Esophagus squamous epithelium (tissue), 4 donors: ENCODE measurements around the gene GALNT13.

Experiments used
- POLR2A ChIP-seq, 4 donors: fragments of 450-650 bp; IDR thresholded peaks; one replicate each; pipeline ENCODE4 v1.6.1; 2017; ENCODE audit warnings: antibody characterized with exemption in 4 of 4, mild to moderate bottlenecking in 4 of 4, moderate library complexity in 3 of 4
- TF ChIP-seq, protein P1 (sequence below), 6 experiments: fragments of 450-650 bp in 4 of 6; fragments of 200-600 bp in 2 of 6; sonication (generic) in 2 of 6; IDR thresholded peaks; one replicate each; pipeline ENCODE4 v1.5.1; 2016 to 2019; ENCODE audit warnings: antibody characterized with exemption in 6 of 6, mild to moderate bottlenecking in 4 of 6, moderate library complexity in 4 of 6

DNA sequence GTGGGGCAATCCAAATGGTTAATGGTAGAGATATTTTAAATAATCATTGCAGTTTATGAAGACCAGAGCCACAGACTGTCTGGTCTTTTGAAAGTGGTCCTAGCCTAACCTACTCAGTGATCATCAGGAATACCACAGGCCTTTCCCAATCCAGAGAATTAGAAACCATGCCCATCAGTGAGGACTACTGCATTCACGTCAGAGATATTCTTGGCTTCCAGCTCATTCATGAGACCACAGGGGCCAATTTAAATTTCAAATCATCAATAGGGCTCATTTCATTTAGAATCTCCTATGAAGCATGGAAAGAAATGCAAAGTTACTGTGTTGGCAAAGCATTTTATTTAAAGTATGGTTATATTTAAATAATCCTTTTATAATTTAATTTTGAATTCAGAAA lies 464.5 kb downstream of the GALNT13 start:
- no peak for TF ChIP-seq POLR2A (IDR thresholded peaks at IDR 0.05)
- TF ChIP-seq, protein P1, sequence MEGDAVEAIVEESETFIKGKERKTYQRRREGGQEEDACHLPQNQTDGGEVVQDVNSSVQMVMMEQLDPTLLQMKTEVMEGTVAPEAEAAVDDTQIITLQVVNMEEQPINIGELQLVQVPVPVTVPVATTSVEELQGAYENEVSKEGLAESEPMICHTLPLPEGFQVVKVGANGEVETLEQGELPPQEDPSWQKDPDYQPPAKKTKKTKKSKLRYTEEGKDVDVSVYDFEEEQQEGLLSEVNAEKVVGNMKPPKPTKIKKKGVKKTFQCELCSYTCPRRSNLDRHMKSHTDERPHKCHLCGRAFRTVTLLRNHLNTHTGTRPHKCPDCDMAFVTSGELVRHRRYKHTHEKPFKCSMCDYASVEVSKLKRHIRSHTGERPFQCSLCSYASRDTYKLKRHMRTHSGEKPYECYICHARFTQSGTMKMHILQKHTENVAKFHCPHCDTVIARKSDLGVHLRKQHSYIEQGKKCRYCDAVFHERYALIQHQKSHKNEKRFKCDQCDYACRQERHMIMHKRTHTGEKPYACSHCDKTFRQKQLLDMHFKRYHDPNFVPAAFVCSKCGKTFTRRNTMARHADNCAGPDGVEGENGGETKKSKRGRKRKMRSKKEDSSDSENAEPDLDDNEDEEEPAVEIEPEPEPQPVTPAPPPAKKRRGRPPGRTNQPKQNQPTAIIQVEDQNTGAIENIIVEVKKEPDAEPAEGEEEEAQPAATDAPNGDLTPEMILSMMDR (IDR thresholded peaks at IDR 0.05), result no peak
